CD4-positive, alpha-beta memory T cell (primary cell): ENCODE data around the gene METTL9. TPM values are rescaled to one million over a fixed set of nuclear protein-coding genes. Genes with fewer than 3 reads are reported as not detected.

Source experiments
- CTCF ChIA-PET: fragments of 350-600 bp; sonication (Branson Sonifier 250); formaldehyde crosslinking; loops from one replicate; lab custom pipeline; 2021; ENCODE audit warnings: inconsistent platforms; ENCODE audit not compliant: partially characterized antibody; lab: Charles Lee
- POLR2A ChIA-PET: fragments of 350-600 bp; sonication (Branson Sonifier 250); formaldehyde crosslinking; loops from one replicate; lab custom pipeline; 2021; ENCODE audit not compliant: partially characterized antibody; lab: Charles Lee
- DNase-seq, 5 donors: peaks; one replicate each; pipeline versions ENCODE4 v3.0.0 to v3.0.0-alpha.2; 2020 to 2022; ENCODE audit warnings: mixed read lengths in 1 of 5
- H3K27ac ChIP-seq: one replicate; pipeline ENCODE4 v1.7.0; 2013; ENCODE audit warnings: low read depth, low read length
- H3K27me3 ChIP-seq: 2 replicates; pipeline ENCODE4 v1.7.0; 2013; ENCODE audit warnings: mild to moderate bottlenecking, low read length, moderate library complexity; ENCODE audit not compliant: insufficient read depth
- H3K36me3 ChIP-seq: 2 replicates; pipeline ENCODE4 v1.7.0; 2013; ENCODE audit warnings: mild to moderate bottlenecking, low read length, moderate library complexity; ENCODE audit not compliant: insufficient read depth
- H3K4me1 ChIP-seq: 2 replicates; pipeline ENCODE4 v1.7.0; 2013; ENCODE audit warnings: mild to moderate bottlenecking, low read length, moderate library complexity; ENCODE audit not compliant: insufficient read depth
- H3K4me3 ChIP-seq, 2 donors: one replicate each; pipeline ENCODE4 v1.7.0; 2013; ENCODE audit warnings: low read length in 2 of 2, mild to moderate bottlenecking in 1 of 2
- H3K9me3 ChIP-seq, 2 donors: one replicate each; pipeline ENCODE4 v1.7.0; 2013; ENCODE audit warnings: low read length in 2 of 2, control low read depth in 1 of 2; ENCODE audit not compliant: control insufficient read depth in 1 of 2
- H3K27ac Mint-ChIP-seq, 7 donors: one replicate each; pipeline ENCODE4 v1.8.0; 2020 to 2021; ENCODE audit warnings: mixed read lengths in 7 of 7, mild to moderate bottlenecking in 6 of 7, inconsistent platforms in 3 of 7, moderate library complexity in 3 of 7
- H3K27me3 Mint-ChIP-seq, 2 donors: one replicate each; pipeline ENCODE4 v1.8.0; 2020 to 2021; ENCODE audit warnings: mixed read lengths in 2 of 2
- H3K36me3 Mint-ChIP-seq, 2 donors: one replicate each; pipeline ENCODE4 v1.8.0; 2020 to 2021; ENCODE audit warnings: mixed read lengths in 2 of 2, inconsistent platforms in 1 of 2, mild to moderate bottlenecking in 1 of 2
- H3K4me1 Mint-ChIP-seq, 4 donors: one replicate each; pipeline ENCODE4 v1.8.0; 2020 to 2021; ENCODE audit warnings: mixed read lengths in 4 of 4, mild to moderate bottlenecking in 1 of 4
- H3K4me3 Mint-ChIP-seq, 8 donors: one replicate each; pipeline ENCODE4 v1.8.0; 2020 to 2021; ENCODE audit warnings: mixed read lengths in 8 of 8, mild to moderate bottlenecking in 7 of 8, moderate library complexity in 6 of 8, inconsistent platforms in 3 of 8
- H3K9me3 Mint-ChIP-seq, 8 donors: one replicate each; pipeline ENCODE4 v1.8.0; 2020 to 2021; ENCODE audit warnings: mixed read lengths in 8 of 8, mild to moderate bottlenecking in 5 of 8, inconsistent platforms in 3 of 8, moderate library complexity in 1 of 8
- intact Hi-C: fragments of 100-400 bp; cut with micrococcal nuclease; formaldehyde crosslinking; loops from one replicate; pipeline ENCODE4 v1.15.1; 2023
- polyA plus RNA-seq, 2 donors: library from polyadenylated mRNA; unstranded; fragments of 300-500 nt; fragmentation: Illumina TruSeq; gene quantifications; one replicate each; pipeline ENCODE4 v1.2.3, GENCODE V29; 2021
- total RNA-seq, 2 experiments: library from RNA; stranded (reverse); gene quantifications; one replicate each; pipeline ENCODE4 v1.2.3, GENCODE V29; 2021

METTL9 gene
- total and polyA plus RNA-seq, 4 experiments from 2014 or later = 71.1 to 175 (median 107) TPM

- no peak overlapping the region for H3K27ac ChIP-seq
- Mint-ChIP-seq H3K4me3 (no peak overlapping the region), H3K36me3 (peaks cover 3 to 21% of the 10 kb centered on the region in 2 donors), H3K27me3 (no peaks in the 10 kb centered on the region), H3K9me3 (no peaks in the 10 kb centered on the region), H3K27ac (peak overlapping the region in 3 of 7 donors; percentile 32 to 91 (median 69)), H3K4me1 (peaks cover 24 to 50% (median 38%) of the 10 kb centered on the region in 4 donors)
- DNase-seq = no peak
- no peaks in the 10 kb centered on the region for H3K27me3 ChIP-seq
- ChIA-PET POLR2A (interaction anchor here (1.1 kb wide), 2 partner anchors 10 to 25 kb away, joined by 4 read pairs; no protein-coding TSS in a partner anchor), CTCF (interaction anchor here (0.9 to 4.1 kb wide), 4 partner anchors 10 to 57 kb away, joined by 3 to 21 read pairs (median 5); no protein-coding TSS in a partner anchor)
- no peak overlapping the region for H3K4me3 ChIP-seq
- no peaks in the 10 kb centered on the region for H3K9me3 ChIP-seq
- intact Hi-C loops = loop anchor here (10.0 kb wide), 1 partner anchor 153 kb away; no protein-coding TSS in a partner anchor
- H3K4me1 ChIP-seq = peaks cover 34% of the 10 kb centered on the region
- H3K36me3 ChIP-seq = peaks cover 16% of the 10 kb centered on the region
Observed at GRCh38 chr16:21651515-21651914, 52.1 kb downstream of the METTL9 start.

DNA sequence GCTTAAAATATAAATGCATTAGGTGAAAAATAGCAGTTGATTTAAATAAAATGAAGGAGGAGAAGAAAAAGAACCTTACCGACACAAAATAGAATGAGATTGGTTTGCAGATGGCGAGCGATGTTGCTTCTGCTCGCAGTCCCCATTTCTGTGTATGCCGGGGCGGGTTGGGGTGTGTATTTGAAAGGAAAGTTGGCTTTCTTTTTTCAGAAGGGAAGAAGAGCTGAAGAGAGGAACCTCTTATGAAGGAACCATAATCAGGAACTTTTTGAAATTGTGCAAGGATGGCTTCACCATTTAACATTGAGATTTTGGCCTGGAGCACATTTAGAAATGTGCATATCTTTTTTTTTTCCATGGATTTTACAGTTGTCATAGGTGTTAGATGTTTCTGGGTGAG, 53.1 kb downstream of the METTL9 start, which contains the start of gene IGSF6:
Gene IGSF6 (minus strand): TSS at position 156 of the 400 bp plus-strand sequence. CDS start 10 bp downstream, at position 146.
- intact Hi-C loops = loop anchor here (10.0 kb wide), 1 partner anchor 152 kb away; no protein-coding TSS in a partner anchor
- no peaks in the 10 kb centered on the region for H3K27me3 Mint-ChIP-seq
- DNase-seq = no peak
- H3K4me1 ChIP-seq = peaks cover 34% of the 10 kb centered on the region
- H3K9me3 ChIP-seq = no peaks in the 10 kb centered on the region
- H3K36me3 Mint-ChIP-seq = peaks cover 8 to 27% of the 10 kb centered on the region in 2 donors
- no peak within 1 kb of the TSS for H3K27ac ChIP-seq
- H3K36me3 ChIP-seq = peaks cover 16% of the 10 kb centered on the region
- CTCF ChIA-PET = interaction anchor here (0.8 to 1.2 kb wide), 2 partner anchors 56 to 68 kb away, joined by 3 to 5 read pairs; no protein-coding TSS in a partner anchor
- H3K9me3 Mint-ChIP-seq = no peaks in the 10 kb centered on the region
- no peak within 1 kb of the TSS for H3K4me3 ChIP-seq
- H3K4me3 Mint-ChIP-seq = no peak within 1 kb of the TSS
- peak within 1 kb of the TSS in 4 of 7 donors; percentile 32 to 91 (median 64) for H3K27ac Mint-ChIP-seq
- no peaks in the 10 kb centered on the region for H3K27me3 ChIP-seq
- POLR2A ChIA-PET = no interaction called here
- peaks cover 27 to 50% (median 40%) of the 10 kb centered on the region in 4 donors for H3K4me1 Mint-ChIP-seq

DNA sequence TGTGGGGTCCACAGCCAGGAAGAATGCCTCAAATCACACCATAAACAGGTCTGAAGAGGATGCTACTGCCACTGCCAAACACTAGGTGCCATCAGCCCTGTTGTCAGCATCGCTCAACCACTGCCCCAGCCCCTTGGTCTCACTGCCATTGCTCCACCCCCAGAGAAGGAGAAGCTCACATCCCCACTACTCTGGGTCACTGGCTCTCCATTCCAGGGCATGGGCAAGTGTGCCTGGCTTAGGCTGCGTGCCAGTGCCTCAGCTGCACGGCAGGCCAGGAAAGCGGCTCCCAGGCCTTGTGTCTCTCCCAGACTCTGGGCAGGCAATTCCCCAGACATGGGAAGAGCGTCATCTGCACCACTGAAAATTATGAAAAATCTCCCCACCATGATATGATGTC, 54.2 kb downstream of the METTL9 start:
- Histone ChIP-seq H3K4me1 (peaks cover 29% of the 10 kb centered on the region), H3K36me3 (peaks cover 16% of the 10 kb centered on the region), H3K27ac (no peak overlapping the region), H3K4me3 (no peak overlapping the region), H3K27me3 (no peaks in the 10 kb centered on the region), H3K9me3 (no peaks in the 10 kb centered on the region)
- ChIA-PET CTCF (interaction anchor here (0.7 kb wide), 1 partner anchor 55 kb away, joined by 3 read pairs; no protein-coding TSS in a partner anchor), POLR2A (interaction anchor here (0.6 to 0.7 kb wide), 2 partner anchors 61 to 152 kb away, joined by 3 read pairs; no protein-coding TSS in a partner anchor)
- Mint-ChIP-seq H3K36me3 (peaks cover 8 to 27% of the 10 kb centered on the region in 2 donors), H3K4me3 (no peak overlapping the region), H3K27me3 (no peaks in the 10 kb centered on the region), H3K4me1 (peaks cover 23 to 48% (median 37%) of the 10 kb centered on the region in 4 donors), H3K9me3 (no peaks in the 10 kb centered on the region), H3K27ac (no peak overlapping the region)
- DNase-seq = no peak
- intact Hi-C loops = loop anchor here (10.0 kb wide), 1 partner anchor 151 kb away; no protein-coding TSS in a partner anchor

GRCh38 chr16:21654466-21654865, 55.1 kb downstream of the METTL9 start:
- Histone ChIP-seq H3K4me1 (peaks cover 21% of the 10 kb centered on the region), H3K9me3 (no peaks in the 10 kb centered on the region), H3K27me3 (no peaks in the 10 kb centered on the region), H3K4me3 (no peak overlapping the region), H3K27ac (no peak overlapping the region), H3K36me3 (peaks cover 16% of the 10 kb centered on the region)
- H3K27ac Mint-ChIP-seq = peak overlapping the region in 4 of 7 donors; percentile 42 to 81 (median 64)
- no peaks in the 10 kb centered on the region for H3K9me3 Mint-ChIP-seq
- intact Hi-C loops = loop anchor here (10.0 kb wide), 1 partner anchor 150 kb away; no protein-coding TSS in a partner anchor
- peaks cover 21 to 40% (median 33%) of the 10 kb centered on the region in 4 donors for H3K4me1 Mint-ChIP-seq
- H3K27me3 Mint-ChIP-seq = no peaks in the 10 kb centered on the region
- DNase-seq = no peak
- CTCF ChIA-PET = interaction anchor here (0.7 to 3.5 kb wide), 3 partner anchors 8 to 56 kb away, joined by 3 to 83 read pairs (median 3); no protein-coding TSS in a partner anchor
- no peak overlapping the region for H3K4me3 Mint-ChIP-seq
- peaks cover 8 to 27% of the 10 kb centered on the region in 2 donors for H3K36me3 Mint-ChIP-seq
- POLR2A ChIA-PET = interaction anchor here (0.7 kb wide), 1 partner anchor 153 kb away, joined by 3 read pairs; no protein-coding TSS in a partner anchor

GRCh38 chr16:21654881-21655280, 55.5 kb downstream of the METTL9 start:
- H3K27ac ChIP-seq = no peak overlapping the region
- peaks cover 21% of the 10 kb centered on the region for H3K4me1 ChIP-seq
- intact Hi-C loops = loop anchor here (10.0 kb wide), 1 partner anchor 150 kb away; no protein-coding TSS in a partner anchor

DNA sequence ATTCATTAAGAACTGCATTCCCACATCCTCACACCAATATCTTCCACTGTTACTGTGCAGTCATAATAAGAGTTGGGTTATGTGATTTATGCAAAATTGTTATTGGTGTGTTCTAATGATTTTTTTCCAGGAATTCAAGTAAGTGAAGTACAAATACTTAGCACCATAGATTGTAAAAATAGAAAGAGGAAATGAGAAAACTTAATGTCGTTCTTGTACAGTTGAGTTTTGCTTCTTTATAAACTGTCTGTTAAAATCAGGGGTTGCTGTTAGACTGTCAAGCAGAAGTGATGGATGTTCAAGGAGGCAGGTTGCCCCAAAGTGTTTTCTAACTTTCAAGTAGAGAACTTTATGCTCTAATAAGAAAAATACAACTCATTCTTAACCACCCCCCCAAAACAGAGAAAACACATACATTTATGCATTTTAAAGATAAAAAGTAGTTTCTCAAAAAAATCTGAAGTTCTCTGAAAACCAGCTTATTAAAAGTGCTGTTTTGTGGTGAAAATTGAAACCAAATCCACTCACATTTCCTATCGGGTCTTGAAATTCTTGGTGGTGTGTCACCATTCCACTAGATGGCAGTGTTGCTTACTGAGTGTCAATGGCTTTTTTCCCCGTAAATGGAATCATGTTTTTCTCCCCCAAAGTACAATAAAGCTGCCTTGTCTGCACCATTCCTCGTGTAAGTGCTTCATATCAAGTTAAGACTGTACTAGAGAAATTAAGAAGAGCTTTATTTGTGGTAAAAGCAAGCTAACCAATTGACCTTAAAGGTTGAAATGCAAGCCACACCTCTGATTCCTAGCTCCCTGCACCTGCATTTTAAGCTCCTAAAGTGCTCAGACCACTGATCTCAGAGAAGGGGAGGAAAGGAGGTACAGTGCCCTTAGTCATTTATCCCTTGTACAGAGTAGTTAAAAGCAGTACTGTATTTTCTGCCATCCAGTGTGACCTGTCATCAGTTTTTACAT, 57.7 kb downstream of the METTL9 start:
- ChIA-PET CTCF (interaction anchor here (0.7 to 3.6 kb wide), 38 partner anchors 10 to 531 kb away, joined by 3 to 161 read pairs (median 4); no protein-coding TSS in a partner anchor), POLR2A (interaction anchor here (0.7 to 2.1 kb wide), 7 partner anchors 8 to 52 kb away, joined by 3 to 19 read pairs (median 6); no protein-coding TSS in a partner anchor)
- Mint-ChIP-seq H3K27me3 (no peaks in the 10 kb centered on the region), H3K4me3 (peak overlapping the region in 5 of 8 donors; percentile 32 to 59 (median 49)), H3K36me3 (peaks cover 8 to 27% of the 10 kb centered on the region in 2 donors), H3K9me3 (no peaks in the 10 kb centered on the region), H3K4me1 (peaks cover 31 to 50% (median 40%) of the 10 kb centered on the region in 4 donors), H3K27ac (peak overlapping the region in 6 of 7 donors; percentile 1 to 86 (median 75))
- Histone ChIP-seq H3K4me3 (no peak overlapping the region), H3K36me3 (peaks cover 16% of the 10 kb centered on the region), H3K27ac (no peak overlapping the region), H3K9me3 (no peaks in the 10 kb centered on the region), H3K27me3 (no peaks in the 10 kb centered on the region), H3K4me1 (peaks cover 32% of the 10 kb centered on the region)
- intact Hi-C loops = loop anchor here (1.0 to 10.0 kb wide), 2 partner anchors 51 to 148 kb away; no protein-coding TSS in a partner anchor
- peak; percentile 60 to 69 (median 66) for DNase-seq

More at GRCh38 chr16:21654881-21655280, 55.5 kb downstream of the METTL9 start:
- peaks cover 8 to 27% of the 10 kb centered on the region in 2 donors for H3K36me3 Mint-ChIP-seq
- ChIA-PET POLR2A (no interaction called here), CTCF (interaction anchor here (1.1 to 3.5 kb wide), 3 partner anchors 8 to 54 kb away, joined by 3 to 83 read pairs (median 5); no protein-coding TSS in a partner anchor)
- no peaks in the 10 kb centered on the region for H3K27me3 Mint-ChIP-seq
- no peaks in the 10 kb centered on the region for H3K9me3 Mint-ChIP-seq
- no peak overlapping the region for H3K4me3 Mint-ChIP-seq
- Histone ChIP-seq H3K36me3 (peaks cover 16% of the 10 kb centered on the region), H3K4me3 (no peak overlapping the region), H3K9me3 (no peaks in the 10 kb centered on the region), H3K27me3 (no peaks in the 10 kb centered on the region)
- DNase-seq = no peak
- H3K4me1 Mint-ChIP-seq = peaks cover 23 to 44% (median 33%) of the 10 kb centered on the region in 4 donors
- H3K27ac Mint-ChIP-seq = peak overlapping the region in 2 of 7 donors; percentile 59 to 81
